ENCODE measurements around the gene CACNA1C.

The CACNA1C gene

GRCh38 chr12:2052826-2053678 lies at the start of gene CACNA1C:
TSS of gene CACNA1C (plus strand) at chr12:2052987. CDS start at chr12:2053563, 576 bp downstream.
- Histone ChIP-seq H3K4me3 (ENCODE audit: severe bottlenecking) (peak within 1 kb of the TSS; percentile 22), H3K4me1 (ENCODE audit: insufficient read depth, poor library complexity, severe bottlenecking) (no peaks in the 10 kb centered on the region), H3K27me3 (ENCODE audit: insufficient read depth, poor library complexity, severe bottlenecking) (peaks cover 93% of the 10 kb centered on the region), H3K36me3 (ENCODE audit: low read depth) (no peaks in the 10 kb centered on the region), H3K27ac (ENCODE audit: poor library complexity, severe bottlenecking) (no peak within 1 kb of the TSS), H3K9me3 (ENCODE audit: severe bottlenecking) (no peaks in the 10 kb centered on the region)
- DNase-seq (ENCODE audit: low spot score), result no peak
- peak; percentile 71 for ATAC-seq (ENCODE audit: low read depth)
- TF ChIP-seq CTCF (IDR thresholded peaks at IDR 0.05; ENCODE audit: poor library complexity, severe bottlenecking), result peak; percentile 5

GRCh38 chr12:2003676-2004112 lies 49.1 kb upstream of the CACNA1C start:
- H3K4me3 ChIP-seq (ENCODE audit: severe bottlenecking), result peak overlapping the region; percentile 82
- no peaks in the 10 kb centered on the region for H3K27me3 ChIP-seq (ENCODE audit: insufficient read depth, poor library complexity, severe bottlenecking)
- H3K9me3 ChIP-seq (ENCODE audit: severe bottlenecking), result no peaks in the 10 kb centered on the region
- H3K4me1 ChIP-seq (ENCODE audit: insufficient read depth, poor library complexity, severe bottlenecking), result peaks cover 8% of the 10 kb centered on the region
- DNase-seq (ENCODE audit: low spot score), result no peak
- no peak for TF ChIP-seq CTCF (IDR thresholded peaks at IDR 0.05; ENCODE audit: poor library complexity, severe bottlenecking)
- peak overlapping the region; percentile 71 for H3K27ac ChIP-seq (ENCODE audit: poor library complexity, severe bottlenecking)
- H3K36me3 ChIP-seq (ENCODE audit: low read depth), result no peaks in the 10 kb centered on the region
- peak; percentile 54 for ATAC-seq (ENCODE audit: low read depth)

GRCh38 chr12:2004113-2004929 lies 48.5 kb upstream of the CACNA1C start, which contains the start of gene DCP1B:
TSS of gene DCP1B (minus strand) at chr12:2004457. CDS start at chr12:2004431, 26 bp downstream.
- DNase-seq (ENCODE audit: low spot score), result peak; percentile 98
- peak within 1 kb of the TSS; percentile 71 for H3K27ac ChIP-seq (ENCODE audit: poor library complexity, severe bottlenecking)
- no peaks in the 10 kb centered on the region for H3K36me3 ChIP-seq (ENCODE audit: low read depth)

GRCh38 chr12:2008677-2009076 lies 44.1 kb upstream of the CACNA1C start:
- peaks cover 3% of the 10 kb centered on the region for H3K27me3 ChIP-seq (ENCODE audit: insufficient read depth, poor library complexity, severe bottlenecking)
- no peaks in the 10 kb centered on the region for H3K9me3 ChIP-seq (ENCODE audit: severe bottlenecking)
- TF ChIP-seq CTCF (IDR thresholded peaks at IDR 0.05; ENCODE audit: poor library complexity, severe bottlenecking), result no peak
- no peaks in the 10 kb centered on the region for H3K36me3 ChIP-seq (ENCODE audit: low read depth)
- ATAC-seq (ENCODE audit: low read depth) (no peak), DNase-seq (ENCODE audit: low spot score) (no peak)
- no peaks in the 10 kb centered on the region for H3K4me1 ChIP-seq (ENCODE audit: insufficient read depth, poor library complexity, severe bottlenecking)
- no peak overlapping the region for H3K4me3 ChIP-seq (ENCODE audit: severe bottlenecking)
- H3K27ac ChIP-seq (ENCODE audit: poor library complexity, severe bottlenecking), result no peak overlapping the region

More at GRCh38 chr12:2004113-2004929, 48.5 kb upstream of the CACNA1C start, which contains the start of gene DCP1B:
- Histone ChIP-seq H3K4me3 (ENCODE audit: severe bottlenecking) (peak within 1 kb of the TSS; percentile 82), H3K27me3 (ENCODE audit: insufficient read depth, poor library complexity, severe bottlenecking) (no peaks in the 10 kb centered on the region), H3K4me1 (ENCODE audit: insufficient read depth, poor library complexity, severe bottlenecking) (peaks cover 8% of the 10 kb centered on the region), H3K9me3 (ENCODE audit: severe bottlenecking) (no peaks in the 10 kb centered on the region)
- ATAC-seq (ENCODE audit: low read depth), result peak; percentile 98
- TF ChIP-seq CTCF (IDR thresholded peaks at IDR 0.05; ENCODE audit: poor library complexity, severe bottlenecking), result no peak

All from RWPE2 (cell line).